HG02970 (cell line): Measurements from ENCODE around the gene DHRS11.

Experiments
- ATAC-seq: cut with Tn5 transposase; IDR thresholded peaks from one replicate; pipeline ENCODE4 v1.9.1; 2021; ENCODE audit warnings: mild to moderate bottlenecking, moderate library complexity, moderate number of reproducible peaks; ENCODE audit not compliant: unreplicated experiment, low FRiP score

DHRS11 gene

GRCh38 chr17:36591434-36592315, at the start of gene DHRS11:
Gene DHRS11 (plus strand): TSS chr17:36591879. CDS start chr17:36592010, 131 bp downstream.
- peak; percentile 75 for ATAC-seq

GRCh38 chr17:36542755-36543154, 48.9 kb upstream of the DHRS11 start:
- ATAC-seq, result no peak

GRCh38 chr17:36544044-36544306, 47.7 kb upstream of the DHRS11 start:
- peak; percentile 3 for ATAC-seq

GRCh38 chr17:36544307-36545076, 47.2 kb upstream of the DHRS11 start, which contains the start of gene GGNBP2:
Gene GGNBP2 (plus strand): TSS chr17:36544919. CDS start chr17:36545725, 806 bp downstream.
- ATAC-seq, result peak; percentile 38

GRCh38 chr17:36545077-36545464, 46.6 kb upstream of the DHRS11 start:
- ATAC-seq, result no peak

GRCh38 chr17:36545465-36546417, 45.9 kb upstream of the DHRS11 start:
- ATAC-seq, result peak; percentile 77

- ATAC-seq, result no peak
Observed at GRCh38 chr17:36546418-36547093, 45.1 kb upstream of the DHRS11 start.

- no peak for ATAC-seq
Observed at GRCh38 chr17:36547776-36548175, 43.9 kb upstream of the DHRS11 start.

GRCh38 chr17:36550491-36551417, 40.9 kb upstream of the DHRS11 start:
- ATAC-seq, result no peak

- ATAC-seq, result no peak
Observed at GRCh38 chr17:36553459-36553858, 38.2 kb upstream of the DHRS11 start.

- no peak for ATAC-seq
Observed at GRCh38 chr17:36566081-36566480, 25.6 kb upstream of the DHRS11 start.

GRCh38 chr17:36575028-36575427, 16.7 kb upstream of the DHRS11 start:
- ATAC-seq, result no peak

- no peak for ATAC-seq
Observed at GRCh38 chr17:36576793-36577192, 14.9 kb upstream of the DHRS11 start.

- ATAC-seq, result no peak
Observed at GRCh38 chr17:36578671-36579070, 13.0 kb upstream of the DHRS11 start.

GRCh38 chr17:36583787-36584186, 7.9 kb upstream of the DHRS11 start:
- no peak for ATAC-seq

- ATAC-seq, result no peak
Observed at GRCh38 chr17:36586138-36586537, 5.5 kb upstream of the DHRS11 start.

- ATAC-seq, result no peak
Observed at GRCh38 chr17:36590082-36590481, 1.6 kb upstream of the DHRS11 start.

GRCh38 chr17:36592316-36592715, 637 bp downstream of the DHRS11 start:
- ATAC-seq, result no peak
